Right atrium auricular region (tissue), 2 donors: Measurements from ENCODE around the gene AIG1. TPM values are rescaled to one million over a fixed set of nuclear protein-coding genes. Genes with fewer than 3 reads are reported as not detected.

ENCODE experiments used
- DNase-seq: peaks from one replicate; pipeline ENCODE4 v3.0.0-alpha.2; 2019; ENCODE audit warnings: low spot score
- H3K27ac ChIP-seq, 2 donors: fragments of 200-600 bp; sonication (generic); 1 replicate in 1 of 2; 2 replicates in 1 of 2; pipeline ENCODE4 v1.5.1; 2016 to 2019
- H3K27me3 ChIP-seq, 2 donors: fragments of 200-600 bp; sonication (generic); one replicate each; pipeline versions ENCODE4 v1.5.1 to v1.6.0; 2017 to 2019
- H3K36me3 ChIP-seq: fragments of 200-600 bp; sonication (generic); one replicate; pipeline ENCODE4 v1.5.1; 2016
- H3K4me1 ChIP-seq, 2 donors: fragments of 200-600 bp; sonication (generic); one replicate each; pipeline versions ENCODE4 v1.5.1 to v1.6.0; 2017 to 2019
- H3K4me3 ChIP-seq, 2 donors: fragments of 200-600 bp; sonication (generic); 1 replicate in 1 of 2; 2 replicates in 1 of 2; pipeline ENCODE4 v1.5.1; 2017 to 2019; ENCODE audit warnings: mild to moderate bottlenecking in 1 of 2, moderate library complexity in 1 of 2
- H3K9me3 ChIP-seq, 2 donors: fragments of 200-600 bp; sonication (generic); one replicate each; pipeline ENCODE4 v1.5.1; 2019
- total RNA-seq, 2 donors: library from RNA; depleted of rRNA; stranded (reverse); fragments of >200 nt; gene quantifications; one replicate each; pipeline ENCODE4 v1.1.0, GENCODE V29; 2016
- TF ChIP-seq, protein P1 (sequence below), 2 donors: fragments of 200-600 bp; sonication (generic); IDR thresholded peaks; one replicate each; pipeline ENCODE4 v1.5.1; 2019; ENCODE audit warnings: antibody characterized with exemption in 2 of 2

AIG1 gene
- total RNA-seq, 2 donors from 2014 or later: 28.6 to 62.6 TPM

DNA sequence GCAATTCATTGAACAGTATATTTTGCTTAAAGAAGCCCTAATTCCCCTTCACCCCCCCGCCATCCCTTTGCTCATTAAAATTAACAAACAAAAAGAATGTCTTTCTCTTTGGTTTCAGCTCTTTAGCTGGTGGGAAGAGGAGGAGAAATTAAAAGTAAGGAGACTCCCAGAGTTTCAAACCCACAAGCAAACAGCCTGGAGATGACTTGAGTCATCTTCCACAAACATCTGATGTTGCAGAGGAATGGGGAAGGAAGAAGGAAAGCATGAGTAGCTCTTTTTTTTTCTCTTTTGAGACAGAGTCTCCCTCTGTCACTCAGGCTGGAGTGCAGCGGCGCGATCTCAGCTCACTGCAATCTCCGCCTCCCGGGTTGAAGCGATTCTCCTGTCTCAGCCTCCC, 200.2 kb downstream of the AIG1 start:
- no peaks in the 10 kb centered on the region for H3K9me3 ChIP-seq
- no peaks in the 10 kb centered on the region for H3K27me3 ChIP-seq
- H3K4me3 ChIP-seq: no peak overlapping the region
- H3K27ac ChIP-seq: no peak overlapping the region
- no peak for DNase-seq
- no peaks in the 10 kb centered on the region for H3K4me1 ChIP-seq
- TF ChIP-seq, protein P1, sequence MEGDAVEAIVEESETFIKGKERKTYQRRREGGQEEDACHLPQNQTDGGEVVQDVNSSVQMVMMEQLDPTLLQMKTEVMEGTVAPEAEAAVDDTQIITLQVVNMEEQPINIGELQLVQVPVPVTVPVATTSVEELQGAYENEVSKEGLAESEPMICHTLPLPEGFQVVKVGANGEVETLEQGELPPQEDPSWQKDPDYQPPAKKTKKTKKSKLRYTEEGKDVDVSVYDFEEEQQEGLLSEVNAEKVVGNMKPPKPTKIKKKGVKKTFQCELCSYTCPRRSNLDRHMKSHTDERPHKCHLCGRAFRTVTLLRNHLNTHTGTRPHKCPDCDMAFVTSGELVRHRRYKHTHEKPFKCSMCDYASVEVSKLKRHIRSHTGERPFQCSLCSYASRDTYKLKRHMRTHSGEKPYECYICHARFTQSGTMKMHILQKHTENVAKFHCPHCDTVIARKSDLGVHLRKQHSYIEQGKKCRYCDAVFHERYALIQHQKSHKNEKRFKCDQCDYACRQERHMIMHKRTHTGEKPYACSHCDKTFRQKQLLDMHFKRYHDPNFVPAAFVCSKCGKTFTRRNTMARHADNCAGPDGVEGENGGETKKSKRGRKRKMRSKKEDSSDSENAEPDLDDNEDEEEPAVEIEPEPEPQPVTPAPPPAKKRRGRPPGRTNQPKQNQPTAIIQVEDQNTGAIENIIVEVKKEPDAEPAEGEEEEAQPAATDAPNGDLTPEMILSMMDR (IDR thresholded peaks at IDR 0.05): no peak
- no peaks in the 10 kb centered on the region for H3K36me3 ChIP-seq

DNA sequence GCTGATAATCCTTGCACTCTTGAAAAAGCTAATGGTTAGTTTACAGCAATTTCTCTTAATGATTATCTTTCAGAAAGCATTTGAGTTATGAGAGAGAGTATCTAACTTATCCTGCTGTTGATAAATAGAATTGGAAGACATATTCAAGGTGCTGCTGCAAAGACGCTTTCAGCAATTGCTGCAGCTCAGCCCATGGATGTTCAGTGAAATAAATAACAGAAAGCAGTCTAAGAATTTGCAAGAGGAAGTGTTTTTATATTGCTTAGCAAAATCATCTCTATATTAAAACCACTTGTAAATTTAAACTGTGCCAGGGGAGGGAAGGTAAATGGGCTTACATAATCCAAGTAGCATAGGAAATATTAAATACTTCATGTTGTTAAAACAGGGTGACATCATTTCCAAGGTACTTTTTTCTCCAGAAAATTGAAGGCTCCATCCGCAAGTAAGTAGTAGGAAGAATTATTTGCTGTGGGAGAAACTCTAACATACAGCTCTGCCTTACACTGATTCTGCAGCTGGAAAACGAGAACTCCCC, 201.3 kb downstream of the AIG1 start:
- no peak for DNase-seq
- Histone ChIP-seq H3K9me3 (no peaks in the 10 kb centered on the region), H3K4me3 (no peak overlapping the region), H3K36me3 (no peaks in the 10 kb centered on the region), H3K4me1 (no peaks in the 10 kb centered on the region), H3K27me3 (no peaks in the 10 kb centered on the region), H3K27ac (no peak overlapping the region)
- TF ChIP-seq, protein P1 (IDR thresholded peaks at IDR 0.05): no peak

DNA sequence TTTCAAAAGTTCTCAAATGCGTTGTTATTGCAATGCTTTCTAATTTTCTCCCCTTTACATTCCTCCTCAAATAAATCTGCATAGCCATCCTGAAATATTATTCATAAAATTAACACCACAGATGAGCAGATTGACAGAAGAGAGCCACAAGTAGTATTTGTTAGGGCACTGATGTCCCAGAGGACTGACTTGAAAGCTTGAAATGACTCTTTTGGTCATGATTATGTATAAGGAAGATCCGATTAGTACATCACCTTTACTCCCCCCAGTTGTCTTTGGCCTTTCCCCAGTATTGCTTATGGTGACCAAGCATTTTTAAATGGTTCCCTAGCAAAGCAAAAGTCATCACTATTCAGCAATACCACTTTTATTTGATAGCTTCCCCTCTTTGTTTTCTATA, 202.2 kb downstream of the AIG1 start:
- Histone ChIP-seq H3K4me3 (no peak overlapping the region), H3K9me3 (no peaks in the 10 kb centered on the region), H3K4me1 (no peaks in the 10 kb centered on the region), H3K36me3 (no peaks in the 10 kb centered on the region), H3K27me3 (no peaks in the 10 kb centered on the region), H3K27ac (no peak overlapping the region)
- no peak for DNase-seq
- TF ChIP-seq, protein P1 (IDR thresholded peaks at IDR 0.05): no peak

DNA sequence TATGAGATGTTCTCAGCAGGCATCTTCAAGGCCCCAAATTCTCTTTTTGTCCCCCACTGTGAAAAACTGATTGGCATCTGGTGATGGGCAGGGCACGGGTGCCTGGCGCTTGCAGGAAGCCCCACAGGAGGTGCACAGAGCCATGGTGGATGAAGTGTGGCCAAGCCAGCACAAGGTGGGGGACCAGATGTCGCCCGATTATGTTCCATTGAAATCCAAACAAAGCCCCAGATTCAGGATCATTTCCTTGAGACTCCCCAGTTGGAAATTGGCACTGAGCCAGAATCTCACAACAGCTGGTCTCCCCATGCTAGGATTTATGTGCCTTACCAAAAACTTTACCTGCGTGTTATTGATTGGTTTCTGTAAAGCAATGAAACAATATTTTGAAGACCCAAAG, 203.7 kb downstream of the AIG1 start:
- Histone ChIP-seq H3K27me3 (no peaks in the 10 kb centered on the region), H3K4me1 (no peaks in the 10 kb centered on the region), H3K4me3 (no peak overlapping the region), H3K36me3 (no peaks in the 10 kb centered on the region), H3K9me3 (no peaks in the 10 kb centered on the region), H3K27ac (no peak overlapping the region)
- no peak for DNase-seq
- TF ChIP-seq, protein P1 (IDR thresholded peaks at IDR 0.05): no peak

DNA sequence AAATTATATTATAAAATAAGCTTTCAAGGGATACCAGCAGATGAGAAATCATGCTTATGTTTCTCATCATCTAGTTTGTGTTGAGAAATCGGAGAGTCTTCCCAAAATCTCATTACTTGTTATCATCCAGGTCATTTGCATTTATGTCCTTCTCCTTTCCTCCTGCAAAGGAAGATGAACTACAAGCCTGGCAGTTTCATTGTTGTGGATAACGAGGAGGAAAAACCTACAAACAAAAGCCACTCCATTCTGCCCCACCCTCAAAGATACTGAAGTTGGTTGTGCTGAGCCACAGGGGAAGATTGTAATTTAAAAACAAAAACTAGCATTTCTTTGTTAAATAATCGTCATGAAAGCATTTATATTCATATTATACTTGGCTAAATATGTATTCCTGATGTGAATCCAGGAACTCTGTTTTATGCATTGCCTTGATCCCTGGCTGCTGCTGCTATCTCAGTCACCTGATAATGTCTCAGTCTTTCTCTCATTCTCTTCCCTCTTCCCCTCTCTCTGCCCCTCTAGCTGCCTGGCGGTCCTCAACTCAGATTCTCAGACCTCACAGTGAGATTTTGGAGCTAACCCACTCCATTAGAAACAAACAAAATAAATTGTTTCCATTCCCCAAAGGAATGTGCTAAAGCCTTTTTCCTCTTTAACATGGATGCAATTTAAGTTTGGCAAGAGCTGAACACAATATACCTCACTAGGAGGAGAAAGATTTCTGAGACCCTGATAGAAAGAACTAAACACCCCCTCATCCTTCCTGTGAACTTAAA, 204.5 kb downstream of the AIG1 start:
- no peak overlapping the region for H3K27ac ChIP-seq
- H3K4me1 ChIP-seq: no peaks in the 10 kb centered on the region

More for the DNA sequence above, 204.5 kb downstream of the AIG1 start:
- TF ChIP-seq, protein P1 (IDR thresholded peaks at IDR 0.05): no peak
- Histone ChIP-seq H3K27me3 (no peaks in the 10 kb centered on the region), H3K4me3 (no peak overlapping the region), H3K9me3 (no peaks in the 10 kb centered on the region), H3K36me3 (no peaks in the 10 kb centered on the region)
- DNase-seq: no peak
